AML-193 (cell line): ENCODE results near the gene TOR1A.

Experiments
- DNase-seq, 2 experiments: peaks; one replicate each; lab custom pipeline; 2025; lab: John Stamatoyannopoulos, UW

The TOR1A gene

GRCh38 chr9:129852579-129852978 lies 28.6 kb upstream of the TOR1A start:
- no peak for DNase-seq

- DNase-seq, result no peak
Measured at GRCh38 chr9:129851821-129852220, 27.9 kb upstream of the TOR1A start.

GRCh38 chr9:129850821-129851550 lies 27.1 kb upstream of the TOR1A start:
- DNase-seq, result no peak

GRCh38 chr9:129849901-129850300 lies 26.0 kb upstream of the TOR1A start:
- DNase-seq, result no peak

- no peak for DNase-seq
Measured at GRCh38 chr9:129848712-129849441, 24.9 kb upstream of the TOR1A start.

- no peak for DNase-seq
Measured at GRCh38 chr9:129845373-129845772, 21.4 kb upstream of the TOR1A start.

- no peak for DNase-seq
Measured at GRCh38 chr9:129841071-129841470, 17.1 kb upstream of the TOR1A start.

- no peak for DNase-seq
Measured at GRCh38 chr9:129840034-129840433, 16.1 kb upstream of the TOR1A start.

- DNase-seq, result no peak
Measured at GRCh38 chr9:129839324-129840023, 15.5 kb upstream of the TOR1A start.

GRCh38 chr9:129838707-129839259 lies 14.8 kb upstream of the TOR1A start:
- peak; percentile 54 to 75 for DNase-seq

GRCh38 chr9:129836311-129837007 lies 12.5 kb upstream of the TOR1A start:
- peak; percentile 31 to 40 for DNase-seq

GRCh38 chr9:129835860-129836223 lies 11.9 kb upstream of the TOR1A start:
- DNase-seq, result no peak

GRCh38 chr9:129835128-129835859 lies 11.4 kb upstream of the TOR1A start, which contains the start of the genes C9orf78 and USP20:
Gene C9orf78, minus strand, starts transcription at chr9:129835275. Its CDS starts 54 bp downstream, at chr9:129835221.
Gene USP20, plus strand, starts transcription at chr9:129835458. Its CDS starts 17,098 bp downstream, at chr9:129852556.
- peak; percentile 90 for DNase-seq

GRCh38 chr9:129834489-129835127 lies 10.7 kb upstream of the TOR1A start:
- DNase-seq, result peak; percentile 12 to 18

GRCh38 chr9:129832982-129833381 lies 9.0 kb upstream of the TOR1A start:
- DNase-seq, result no peak

- DNase-seq, result no peak
Measured at GRCh38 chr9:129828969-129829368, 5.0 kb upstream of the TOR1A start.

- no peak for DNase-seq
Measured at GRCh38 chr9:129828051-129828450, 4.1 kb upstream of the TOR1A start.

- DNase-seq, result no peak
Measured at GRCh38 chr9:129826759-129827158, 2.8 kb upstream of the TOR1A start.

- DNase-seq, result no peak
Measured at GRCh38 chr9:129826344-129826743, 2.4 kb upstream of the TOR1A start.

- no peak for DNase-seq
Measured at GRCh38 chr9:129823542-129823934, 398 bp downstream of the TOR1A start.
